LNCaP clone FGC (cell line): ENCODE measurements around the gene TMEM130.

Experiments
- DNase-seq: peaks from one replicate; pipeline ENCODE4 v3.0.0-alpha.2; 2011; ENCODE audit warnings: low read depth
- H3K4me3 ChIP-seq: 2 replicates; pipeline ENCODE4 v1.5.1; 2011; ENCODE audit warnings: mild to moderate bottlenecking, low read depth, low read length, control low read depth
- CTCF ChIP-seq: IDR thresholded peaks from 2 replicates; pipeline ENCODE4 v1.5.1; 2012; ENCODE audit warnings: mild to moderate bottlenecking; ENCODE audit not compliant: control insufficient read depth, insufficient read depth; ENCODE audit errors: extremely low read depth

TMEM130 gene

GRCh38 chr7:98815313-98815712 lies 54.5 kb downstream of the TMEM130 start:
- no peak for TF ChIP-seq CTCF
- no peak for DNase-seq
- no peak overlapping the region for H3K4me3 ChIP-seq

- DNase-seq, result no peak
- TF ChIP-seq CTCF, result no peak
- no peak overlapping the region for H3K4me3 ChIP-seq
These were observed 58.5 kb downstream of the TMEM130 start for GRCh38 chr7:98811299-98811698.

GRCh38 chr7:98810153-98810802 lies 59.5 kb downstream of the TMEM130 start:
- no peak for DNase-seq
- no peak for TF ChIP-seq CTCF
- H3K4me3 ChIP-seq, result no peak overlapping the region

GRCh38 chr7:98808751-98809460 lies 60.9 kb downstream of the TMEM130 start:
- TF ChIP-seq CTCF, result no peak
- DNase-seq, result no peak
- no peak overlapping the region for H3K4me3 ChIP-seq

- TF ChIP-seq CTCF, result no peak
- no peak overlapping the region for H3K4me3 ChIP-seq
- no peak for DNase-seq
These were observed 62.5 kb downstream of the TMEM130 start for GRCh38 chr7:98807068-98808048.

GRCh38 chr7:98805956-98806838 lies 63.6 kb downstream of the TMEM130 start:
- no peak overlapping the region for H3K4me3 ChIP-seq
- DNase-seq, result no peak
- TF ChIP-seq CTCF, result no peak
